Activated CD4-positive, alpha-beta T cell treated with anti-CD3 and anti-CD28 coated beads, Interleukin-2, amount 50 U/mL, for 24 hours (primary cell): ENCODE data around the gene RAB5IF.
"Not testable (repeated sequence)": the region's sequence is repeated elsewhere in the genome, so short reads cannot be mapped to it uniquely, and the experiment has no call there.

Source experiments
- DNase-seq, 2 donors: peaks; one replicate each; pipeline ENCODE4 v3.0.0-alpha.2; 2020; ENCODE audit warnings: low read depth in 1 of 2, low spot score in 1 of 2

Gene RAB5IF

GRCh38 chr20:36628076-36628475, 22.5 kb downstream of the RAB5IF start:
- DNase-seq: no peak

DNA sequence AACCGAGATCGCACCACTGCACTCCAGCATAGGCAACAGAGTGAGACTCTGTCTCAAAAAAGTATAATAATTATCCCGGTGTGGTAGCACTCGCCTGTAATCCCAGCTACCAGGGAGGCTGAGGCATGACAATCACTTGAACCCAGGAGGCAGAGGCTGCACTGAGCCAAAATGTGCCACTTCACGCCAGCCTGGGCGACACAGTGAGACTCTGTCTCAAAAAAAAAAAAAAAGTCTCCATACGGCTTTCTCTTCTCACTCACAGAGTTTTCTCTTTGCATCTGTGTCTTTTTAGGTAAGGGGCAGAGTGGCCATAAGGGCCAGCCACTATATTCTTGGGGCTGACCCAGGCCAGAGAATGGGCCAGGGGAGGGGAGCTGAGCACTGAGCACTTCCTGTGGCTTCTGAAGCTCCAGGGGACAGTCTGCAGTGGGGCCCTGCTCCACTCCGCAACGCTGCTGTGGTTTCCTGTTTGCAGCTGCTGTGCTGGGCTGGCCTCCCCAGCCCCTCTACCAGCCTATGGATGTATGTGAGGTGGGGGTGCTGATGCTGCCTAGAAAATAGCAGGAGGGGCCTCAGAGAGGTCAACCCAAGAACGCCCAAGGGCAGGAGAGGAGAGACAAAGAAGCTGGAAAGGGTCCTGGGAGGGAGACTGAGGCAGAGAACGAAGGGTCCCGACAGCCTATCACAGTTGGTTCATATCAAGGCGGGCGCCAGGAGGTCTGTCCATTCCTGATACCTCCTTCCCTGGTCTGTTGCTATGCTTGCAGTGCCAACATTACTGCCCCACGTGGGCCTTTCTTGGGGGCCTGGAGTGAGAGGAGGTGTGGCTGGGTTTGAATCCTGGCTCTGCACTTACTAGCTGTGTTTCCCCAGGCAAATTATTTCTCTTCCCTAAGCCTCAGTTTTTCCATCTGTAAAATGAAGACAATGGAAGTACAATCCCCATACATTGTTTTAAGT, 24.4 kb downstream of the RAB5IF start:
- no peak for DNase-seq

DNA sequence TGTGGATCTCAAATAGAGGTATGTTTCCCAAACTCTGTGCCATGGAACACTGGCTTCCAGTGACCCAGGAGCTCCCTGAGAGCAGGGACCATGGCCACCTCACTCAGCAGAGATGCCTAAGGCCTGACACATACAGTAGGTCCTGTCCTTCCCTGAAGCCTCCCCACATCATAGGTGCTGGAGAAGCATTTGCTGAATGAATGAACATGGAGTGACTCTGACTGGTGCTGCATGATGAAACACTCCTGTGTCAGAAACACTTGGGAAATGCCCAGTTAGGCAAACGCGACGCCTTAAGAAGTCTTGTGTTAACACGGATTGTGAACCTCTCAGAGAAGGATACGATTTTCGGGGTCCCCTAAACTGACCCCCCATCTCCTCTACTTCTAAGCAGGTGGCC, 26.1 kb downstream of the RAB5IF start:
- no peak for DNase-seq

GRCh38 chr20:36632147-36632486, 26.5 kb downstream of the RAB5IF start:
- no peak for DNase-seq

DNA sequence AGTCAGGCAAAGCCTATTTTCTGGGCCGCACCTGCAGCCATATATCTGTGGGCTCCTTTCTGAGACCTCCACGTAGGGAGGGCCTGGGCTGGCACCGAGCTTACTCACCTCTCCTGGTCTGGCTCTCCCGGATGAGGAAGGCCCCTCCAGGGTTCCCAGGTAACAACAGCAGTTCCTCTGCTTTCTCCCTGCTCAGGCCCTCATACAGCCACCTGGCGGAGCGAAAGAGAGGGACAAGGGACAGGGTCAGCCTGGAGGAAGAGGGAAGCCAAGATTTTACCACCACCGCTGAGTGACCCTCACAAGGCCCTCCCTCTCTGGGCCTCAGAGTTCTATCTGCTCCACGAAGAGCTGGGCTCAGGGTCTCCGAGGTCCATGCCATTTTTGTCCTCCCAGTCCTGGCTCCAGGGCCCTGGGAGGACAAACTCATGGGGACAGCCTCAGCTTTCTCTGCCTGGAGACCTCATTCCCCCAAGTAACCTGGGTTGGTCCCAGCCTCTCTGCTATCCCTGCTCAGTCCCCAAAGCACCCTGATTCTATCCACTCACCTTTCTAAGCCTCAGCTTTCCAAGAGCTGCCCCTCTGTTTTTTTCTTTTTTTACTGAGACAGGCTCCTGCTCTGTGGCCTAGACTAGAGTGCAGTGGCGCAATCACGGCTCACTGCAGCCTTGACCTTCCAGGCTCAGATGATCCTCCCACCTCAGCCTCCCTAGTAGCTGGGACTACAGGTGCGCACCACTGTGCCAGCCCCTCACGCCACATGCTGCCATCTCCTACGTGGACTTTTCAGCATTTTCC, 27.1 kb downstream of the RAB5IF start:
- no peak for DNase-seq

- no peak for DNase-seq
These were observed 27.8 kb downstream of the RAB5IF start for GRCh38 chr20:36633285-36633772.

- DNase-seq: no peak
These were observed 28.8 kb downstream of the RAB5IF start for GRCh38 chr20:36634342-36634741.

DNA sequence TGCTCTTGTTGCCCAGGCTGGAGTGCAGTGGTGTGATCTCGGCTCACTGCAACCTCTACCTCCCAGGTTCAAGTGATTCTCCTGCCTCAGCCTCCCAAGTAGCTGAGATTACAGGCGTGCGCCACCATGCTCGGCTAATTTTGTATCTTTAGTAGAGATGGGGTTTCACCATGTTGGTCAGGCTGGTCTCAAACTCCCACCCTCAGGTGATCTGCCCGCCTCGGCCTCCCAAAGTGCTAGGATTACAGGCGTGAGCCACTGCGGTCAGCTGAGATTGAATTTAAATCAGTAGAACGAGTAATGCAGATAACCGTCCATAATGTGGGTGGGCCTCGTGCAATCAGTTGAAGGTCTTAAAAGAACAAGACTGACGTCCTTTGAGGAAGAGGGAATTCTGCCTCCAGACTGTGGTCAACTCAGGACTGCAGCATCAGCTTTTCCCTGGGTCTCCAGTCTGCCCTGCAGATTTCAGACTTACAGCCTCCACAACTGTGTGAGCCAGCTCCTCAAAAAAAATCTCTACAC, 33.4 kb downstream of the RAB5IF start:
- not testable (repeated sequence) for DNase-seq

GRCh38 chr20:36641506-36641843, 35.9 kb downstream of the RAB5IF start:
- DNase-seq: no peak

DNA sequence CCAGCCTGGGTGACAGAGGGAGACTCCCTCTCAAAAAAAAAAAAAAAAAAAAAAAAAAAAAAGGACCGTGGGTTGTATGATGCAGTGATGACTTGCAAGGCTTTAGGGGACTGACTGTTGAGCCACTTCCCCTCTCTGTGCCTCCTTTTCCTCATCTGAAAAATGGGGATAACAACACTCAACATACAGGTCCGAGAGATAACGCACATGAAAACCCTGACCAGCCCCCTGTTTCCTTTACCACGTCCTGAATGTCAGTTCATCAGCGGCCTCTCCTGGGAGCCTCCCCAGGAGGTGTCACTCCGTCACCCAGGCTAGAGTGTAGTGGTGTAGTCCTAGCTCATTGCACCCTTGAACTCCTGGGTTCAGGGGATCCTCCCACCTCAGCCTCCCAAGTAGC, 36.6 kb downstream of the RAB5IF start:
- no peak for DNase-seq

GRCh38 chr20:36644032-36644705, 38.6 kb downstream of the RAB5IF start:
- DNase-seq: peak; percentile 39 to 51

DNA sequence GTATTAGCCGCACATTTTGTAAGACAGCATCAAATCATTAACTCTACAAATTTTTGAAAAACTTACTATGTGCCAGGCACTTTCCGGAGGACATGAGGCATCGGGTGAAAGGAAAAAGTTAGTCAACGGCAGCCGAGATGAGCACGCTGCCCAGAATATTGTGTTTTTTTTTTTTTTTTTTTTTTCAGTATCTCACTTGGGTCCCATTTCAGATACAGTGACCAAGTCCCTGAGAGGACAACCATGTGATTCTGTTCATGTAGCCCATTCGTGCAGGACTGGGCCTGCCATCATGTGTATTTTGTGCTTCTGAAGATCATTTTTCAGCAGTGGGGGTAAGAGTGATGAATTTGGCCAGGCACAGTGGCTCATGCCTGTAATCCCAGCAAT, 39.1 kb downstream of the RAB5IF start:
- DNase-seq: peak in 1 of 2 donors; percentile 59

DNA sequence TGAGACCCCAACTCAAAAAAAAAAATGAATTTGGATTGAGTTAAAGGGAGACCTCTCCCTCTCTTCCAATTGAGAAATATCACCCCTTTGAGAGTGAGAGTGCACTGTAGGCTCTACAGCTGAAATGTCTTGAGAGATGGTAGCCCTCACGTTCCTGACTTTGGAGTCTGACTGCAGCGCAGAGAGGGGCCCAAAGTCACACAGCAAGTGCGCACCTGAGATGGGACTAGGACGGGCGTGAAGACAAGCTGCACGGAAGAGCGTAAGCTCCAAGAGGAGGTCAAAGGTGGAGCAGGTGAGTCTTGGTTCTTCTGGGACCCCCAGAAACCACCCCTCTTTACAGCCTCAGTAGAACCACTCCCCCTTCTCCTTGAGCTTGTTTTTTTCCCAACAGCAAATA, 39.8 kb downstream of the RAB5IF start:
- no peak for DNase-seq

- peak; percentile 30 to 54 for DNase-seq
These were observed 40.4 kb downstream of the RAB5IF start, which contains the start of gene SLA2 for GRCh38 chr20:36645998-36646397. TSS of gene SLA2 (minus strand) at chr20:36646196. CDS start at chr20:36641335, 4,861 bp downstream.

DNA sequence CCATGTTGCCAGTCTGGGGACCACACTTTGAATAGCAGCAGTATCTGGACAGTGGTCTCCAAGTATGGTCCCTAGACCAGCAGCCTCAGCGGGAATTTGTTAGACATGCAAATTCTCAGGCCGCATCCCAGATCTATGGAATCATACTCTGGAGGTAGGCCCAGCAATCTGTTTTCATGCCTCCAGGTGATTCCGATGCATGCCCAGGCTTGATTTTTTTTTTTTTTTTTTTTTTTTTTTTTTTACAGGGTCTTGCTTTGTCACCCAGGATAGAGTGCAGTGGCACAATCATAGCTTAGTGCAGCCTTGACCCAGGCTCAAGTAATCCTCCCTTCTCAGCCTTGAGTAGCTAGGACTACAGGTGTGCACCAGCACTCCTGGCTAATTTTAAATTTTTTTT, 41.1 kb downstream of the RAB5IF start:
- DNase-seq: no peak

DNA sequence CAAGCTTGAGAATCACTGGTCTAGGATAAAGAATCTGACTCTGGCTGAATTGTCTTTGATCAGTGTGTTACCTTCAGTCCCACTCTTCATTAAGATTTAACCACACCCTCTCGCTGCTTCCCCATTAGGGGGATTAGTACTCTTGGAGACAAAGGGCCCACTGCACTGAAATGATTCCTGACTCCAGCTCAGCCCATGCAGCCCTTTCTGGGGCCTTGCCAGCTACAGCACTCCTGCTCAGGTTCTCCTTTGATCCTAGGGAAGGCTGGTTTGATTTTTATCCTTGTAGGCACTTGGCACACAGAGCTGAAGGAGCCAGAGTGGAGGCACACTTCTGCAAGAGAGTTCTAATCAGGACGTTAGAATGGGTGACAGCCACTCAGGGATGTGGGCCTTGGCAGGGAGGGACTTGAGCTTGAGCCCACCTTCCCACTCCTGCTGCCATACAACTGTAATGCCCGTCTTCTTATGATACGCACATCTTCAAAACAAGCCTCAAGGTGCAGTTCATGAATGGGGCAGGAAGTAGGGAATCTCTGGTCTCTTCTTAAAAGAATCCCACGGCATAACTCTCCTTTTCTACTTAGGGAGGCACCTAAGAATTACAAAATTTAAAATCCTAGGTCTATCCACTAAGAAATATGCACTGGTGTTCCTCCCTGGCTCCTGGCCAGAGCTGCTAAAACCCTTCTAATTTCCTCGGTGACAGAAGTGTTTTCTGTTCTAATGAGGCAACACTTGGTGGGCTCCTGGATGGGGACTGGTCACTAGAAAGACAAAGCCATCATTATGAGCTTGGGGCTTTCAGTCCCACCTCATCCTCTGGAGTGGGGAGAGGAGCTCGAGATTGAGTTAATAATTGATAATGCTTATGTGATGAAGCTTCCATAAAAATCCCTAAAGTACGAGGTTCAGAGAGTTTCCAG, 41.9 kb downstream of the RAB5IF start:
- no peak for DNase-seq

DNA sequence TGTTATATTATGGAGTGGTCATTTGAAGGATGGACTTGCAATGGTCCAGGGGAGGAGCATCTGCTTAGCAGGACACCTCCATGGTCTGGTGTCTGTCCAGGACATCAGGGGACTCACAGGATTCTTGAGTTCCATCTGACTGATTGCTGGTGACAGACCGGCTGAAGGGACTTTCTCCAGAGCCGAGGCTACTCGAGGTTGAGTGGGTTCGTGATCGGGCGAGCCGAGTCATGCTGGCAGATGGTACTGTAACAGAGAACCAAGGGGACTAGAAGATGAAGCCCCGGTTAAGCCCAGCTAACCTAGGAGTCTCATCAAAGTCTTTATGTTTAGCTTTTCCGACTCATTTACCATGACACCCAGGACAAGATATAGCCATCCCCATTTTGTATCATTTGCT, 47.9 kb downstream of the RAB5IF start:
- DNase-seq: no peak

- DNase-seq: no peak
These were observed 48.9 kb downstream of the RAB5IF start for GRCh38 chr20:36654506-36654905.

DNA sequence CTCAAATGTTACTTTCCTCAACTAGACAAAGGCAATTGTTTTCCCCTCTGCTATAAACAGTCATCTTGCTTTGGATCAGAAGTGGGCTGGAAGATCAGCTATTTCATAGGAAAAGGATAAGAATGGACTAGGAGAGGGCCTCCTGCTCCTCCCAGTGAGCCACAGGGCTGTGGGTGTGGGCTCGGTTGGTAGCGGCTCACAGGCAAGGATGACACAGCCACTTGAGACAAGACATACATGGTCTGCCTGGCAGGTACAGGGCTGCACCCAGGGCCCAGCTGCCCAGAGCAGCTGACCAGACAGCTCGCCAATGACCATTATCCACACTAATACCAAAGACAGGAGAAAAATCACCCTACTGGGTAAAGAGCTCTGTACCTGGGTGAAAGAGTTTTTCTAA, 49.4 kb downstream of the RAB5IF start:
- DNase-seq: no peak

GRCh38 chr20:36656733-36657132, 51.2 kb downstream of the RAB5IF start:
- DNase-seq: no peak
